GM21717 (cell line): ENCODE measurements around the gene HEPH.
"Not testable (repeated sequence)": the region's sequence is repeated elsewhere in the genome, so short reads cannot be mapped to it uniquely, and the experiment has no call there.

Source experiments
- ATAC-seq: cut with Tn5 transposase; IDR thresholded peaks from one replicate; pipeline ENCODE4 v1.9.1; 2021; ENCODE audit warnings: mild to moderate bottlenecking, moderate library complexity; ENCODE audit not compliant: unreplicated experiment

The HEPH gene

DNA sequence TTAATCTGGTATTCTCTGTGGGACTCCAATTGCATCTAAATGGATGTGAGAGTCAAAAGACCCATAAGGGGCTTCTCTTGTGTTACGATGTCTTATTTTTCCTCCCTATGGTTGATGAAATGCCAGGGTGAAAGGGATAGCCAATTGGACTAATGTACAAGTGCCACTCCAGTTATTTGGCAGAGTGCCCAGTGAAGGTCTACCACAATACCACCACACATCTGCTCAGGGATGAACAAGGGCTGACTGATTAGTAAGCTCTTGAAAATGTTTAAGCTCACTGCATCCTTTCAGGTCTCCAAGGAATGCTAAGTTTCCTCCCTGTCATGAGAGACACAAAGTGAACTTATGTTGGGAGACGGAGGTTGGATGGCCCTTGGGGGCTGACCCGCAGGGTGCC is 57.8 kb downstream of the HEPH start:
- ATAC-seq, result no peak

DNA sequence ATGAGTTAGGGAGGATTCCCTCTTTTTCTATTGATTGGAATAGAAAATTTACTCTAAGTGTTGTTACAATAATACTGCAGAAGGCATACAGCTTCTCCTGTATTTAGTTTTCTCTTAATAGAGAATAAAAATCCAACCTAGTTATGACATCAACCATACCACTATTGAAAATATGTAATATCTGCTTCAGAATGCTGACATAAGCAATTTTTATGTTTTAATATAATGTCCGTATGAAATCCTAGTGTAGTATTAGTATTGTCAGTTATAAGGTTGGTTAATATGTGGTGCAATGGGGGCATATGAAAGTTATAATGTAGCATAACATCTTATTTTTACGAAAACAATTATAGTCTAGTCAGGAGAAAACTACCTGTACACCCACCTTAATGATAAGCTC is 68.2 kb downstream of the HEPH start:
- no peak for ATAC-seq

DNA sequence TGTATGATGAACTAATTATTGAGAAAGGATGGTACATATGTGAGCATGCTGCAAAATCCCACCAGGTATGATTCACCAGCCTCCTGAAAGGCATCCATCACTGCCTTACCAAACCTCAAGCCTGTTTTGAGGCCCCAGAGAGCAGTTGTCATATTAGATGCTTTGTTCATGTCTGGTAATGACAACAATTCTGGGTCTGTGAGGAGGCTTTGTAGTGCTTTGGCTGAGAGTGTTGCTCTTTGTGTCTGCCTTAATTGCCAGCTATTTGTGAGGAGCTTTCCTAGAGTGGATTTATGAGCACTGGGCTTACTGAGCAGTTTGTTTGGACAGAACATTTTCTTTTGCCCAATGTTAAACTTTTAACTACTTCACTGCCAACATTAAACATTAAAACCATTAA is 69.2 kb downstream of the HEPH start:
- no peak for ATAC-seq

DNA sequence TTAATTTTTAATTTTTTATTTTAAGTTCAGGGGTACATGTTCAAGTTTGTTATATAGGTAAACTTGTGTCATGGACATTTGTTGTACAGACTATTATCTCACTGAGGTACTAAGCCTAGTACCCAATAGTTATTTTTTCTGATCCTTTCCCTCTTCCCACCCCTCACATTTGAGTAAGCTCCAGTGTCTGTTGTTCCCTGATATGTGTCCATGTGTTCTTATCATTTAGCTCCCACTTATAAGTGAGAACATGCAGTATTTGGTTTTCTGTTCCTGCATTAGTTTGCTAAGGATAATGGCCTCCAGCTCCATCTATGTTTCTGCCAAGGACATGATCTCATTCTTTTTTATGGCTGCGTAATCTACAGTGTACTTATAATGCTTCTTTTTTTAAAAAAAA is 69.9 kb downstream of the HEPH start:
- ATAC-seq, result not testable (repeated sequence)

DNA sequence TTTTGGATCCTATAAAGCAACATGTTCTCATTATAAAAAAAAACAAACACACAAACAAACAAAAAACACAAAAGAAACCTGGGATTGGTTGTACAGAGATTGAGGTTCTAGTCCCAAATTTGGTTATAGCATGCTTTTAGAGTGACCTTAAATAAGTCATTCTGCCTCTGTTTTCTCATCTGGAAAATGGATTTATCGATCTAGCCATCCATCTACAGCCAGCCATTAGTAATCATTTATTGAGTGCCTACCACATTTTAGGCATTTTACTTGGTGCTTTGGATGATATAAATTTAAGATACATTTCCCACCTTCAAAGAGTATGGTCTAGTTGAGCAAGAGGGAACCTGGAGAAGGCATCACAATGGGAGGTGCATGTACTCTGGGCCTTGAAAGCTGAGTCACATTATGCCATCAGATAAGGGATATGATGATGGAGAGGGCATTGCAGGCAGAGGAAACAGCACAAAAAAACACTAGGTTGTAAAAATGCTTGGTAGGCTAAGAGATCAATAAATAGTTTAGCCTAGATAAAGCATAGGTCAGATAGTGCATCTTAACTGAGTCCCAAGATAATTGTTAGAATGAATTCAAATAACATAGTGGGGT is 91.4 kb downstream of the HEPH start:
- no peak for ATAC-seq

DNA sequence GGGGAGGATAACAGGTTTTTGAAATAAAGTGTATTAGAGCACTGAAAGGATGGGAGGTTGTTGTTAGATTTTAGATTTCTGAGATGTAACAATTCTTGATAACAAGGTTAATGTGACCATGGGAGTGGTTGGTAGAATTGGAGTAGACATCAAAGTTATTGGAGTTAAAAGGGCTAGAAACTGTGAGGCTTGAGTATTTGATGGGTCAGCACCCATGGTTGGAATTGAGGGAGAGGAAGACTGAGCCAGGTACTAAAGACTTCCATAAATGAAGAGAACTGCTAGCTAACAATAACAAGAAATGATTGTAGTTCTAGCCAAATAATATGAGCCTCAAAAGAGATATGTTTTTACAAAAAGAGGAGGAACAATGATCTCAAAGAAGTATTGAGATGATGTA is 98.8 kb downstream of the HEPH start:
- no peak for ATAC-seq
